H1 (cell line): ENCODE data around the gene EFCAB6. TPM values are rescaled to one million over a fixed set of nuclear protein-coding genes. Genes with fewer than 3 reads are reported as not detected.

ENCODE experiments used
- CTCF ChIA-PET: fragments of 300-600 bp; sonication (Branson Sonifier 250); formaldehyde crosslinking; loops from one replicate; lab custom pipeline; 2021; ENCODE audit not compliant: partially characterized antibody; lab: Charles Lee
- POLR2A ChIA-PET: fragments of 300-600 bp; sonication (Branson Sonifier 250); formaldehyde crosslinking; loops from one replicate; lab custom pipeline; 2021; ENCODE audit warnings: inconsistent platforms; ENCODE audit not compliant: partially characterized antibody; lab: Charles Lee
- DNase-seq, 2 experiments: peaks; one replicate each; pipeline versions ENCODE4 v3.0.0 to v3.0.0-alpha.2; 2010 to 2022; ENCODE audit warnings: low spot score in 2 of 2, low read depth in 1 of 2, mixed read lengths in 1 of 2
- FAIRE-seq: peaks from 2 replicates; lab custom pipeline; 2011; peaks lifted over from hg19 to GRCh38; lab: Jason Lieb, UNC
- H2AFZ ChIP-seq: 2 replicates; pipeline ENCODE4 v1.8.1; 2012; ENCODE audit warnings: low read length, inconsistent platforms
- H2AK5ac ChIP-seq: 2 replicates; pipeline ENCODE4 v1.6.1; 2013; ENCODE audit warnings: low read depth, low read length
- H2BK120ac ChIP-seq: replicated peaks from 2 replicates; pipeline ENCODE3; 2013; ENCODE audit warnings: low read depth, low read length, inconsistent platforms
- H2BK12ac ChIP-seq: 2 replicates; pipeline ENCODE4 v1.6.1; 2013; ENCODE audit warnings: low read depth, low read length
- H2BK15ac ChIP-seq: 2 replicates; pipeline ENCODE4 v1.6.1; 2013; ENCODE audit warnings: low read length
- H2BK20ac ChIP-seq: 2 replicates; pipeline ENCODE4 v1.6.1; 2013; ENCODE audit warnings: low read length
- H2BK5ac ChIP-seq: 2 replicates; pipeline ENCODE4 v1.6.1; 2013; ENCODE audit warnings: low read depth, low read length
- H3K14ac ChIP-seq: 2 replicates; pipeline ENCODE4 v1.6.1; 2013; ENCODE audit warnings: inconsistent platforms; ENCODE audit not compliant: insufficient read length
- H3K18ac ChIP-seq: 2 replicates; pipeline ENCODE4 v1.6.1; 2013; ENCODE audit warnings: low read length; ENCODE audit errors: extremely low read depth
- H3K23ac ChIP-seq: 2 replicates; pipeline ENCODE4 v1.6.1; 2013; ENCODE audit warnings: inconsistent platforms; ENCODE audit not compliant: insufficient read length
- H3K23me2 ChIP-seq: 2 replicates; pipeline ENCODE4 v1.6.1; 2013; ENCODE audit warnings: low read depth, low read length
- H3K27ac ChIP-seq: 2 replicates; pipeline ENCODE4 v1.6.1; 2011; ENCODE audit warnings: low read depth, low read length, inconsistent platforms
- H3K27me3 ChIP-seq, 4 experiments: replicated peaks in 1 of 4; 1 replicate in 1 of 4; 2 replicates in 3 of 4; pipeline versions ENCODE4 v1.6.1 to v1.8.1; 2011 to 2013; ENCODE audit warnings: low read length in 3 of 4, mild to moderate bottlenecking in 3 of 4, inconsistent platforms in 2 of 4, mixed read lengths in 2 of 4, moderate library complexity in 1 of 4; ENCODE audit not compliant: control insufficient read depth in 3 of 4, insufficient read depth in 3 of 4; ENCODE audit errors: extremely low read depth in 1 of 4
- H3K36me3 ChIP-seq, 4 experiments: 2 replicates each; pipeline versions ENCODE4 v1.6.1 to v1.8.1; 2011 to 2013; ENCODE audit warnings: mild to moderate bottlenecking in 4 of 4, low read length in 3 of 4, moderate library complexity in 2 of 4, control low read depth in 1 of 4, inconsistent platforms in 1 of 4; ENCODE audit not compliant: insufficient read depth in 4 of 4, control insufficient read depth in 2 of 4
- H3K4ac ChIP-seq: replicated peaks from 2 replicates; pipeline ENCODE3; 2013; ENCODE audit warnings: low read length, low read depth, mixed read lengths, inconsistent platforms; ENCODE audit not compliant: insufficient read length
- H3K4me1 ChIP-seq, 4 experiments: replicated peaks in 1 of 4; 1 replicate in 1 of 4; 2 replicates in 3 of 4; pipeline versions ENCODE4 v1.6.1 to v1.8.1; 2011 to 2013; ENCODE audit warnings: low read length in 3 of 4, inconsistent platforms in 2 of 4, mixed read lengths in 1 of 4; ENCODE audit not compliant: insufficient read depth in 4 of 4, control insufficient read depth in 3 of 4
- H3K4me2 ChIP-seq, 2 experiments: 2 replicates each; pipeline versions ENCODE4 v1.6.1 to v1.8.1; 2011 to 2013; ENCODE audit warnings: low read depth in 2 of 2, low read length in 2 of 2, control low read depth in 1 of 2, inconsistent platforms in 1 of 2, mild to moderate bottlenecking in 1 of 2; ENCODE audit not compliant: insufficient read depth in 1 of 2
- H3K4me3 ChIP-seq, 4 experiments: fragments of 200-600, 300-600 bp in 1 of 4; sonication (generic), shearing (Covaris generic), sonication (Bioruptor Twin) in 1 of 4; 2 replicates each; pipeline versions ENCODE4 v1.5.1 to v1.8.1; 2011 to 2016; ENCODE audit warnings: low read length in 4 of 4, low read depth in 3 of 4, control low read depth in 2 of 4, inconsistent platforms in 2 of 4, mild to moderate bottlenecking in 2 of 4, mixed read lengths in 1 of 4, moderate library complexity in 1 of 4; ENCODE audit not compliant: insufficient read depth in 2 of 4; ENCODE audit errors: extremely low read depth in 1 of 4
- H3K56ac ChIP-seq: replicated peaks from 2 replicates; pipeline ENCODE3; 2013; ENCODE audit warnings: low read depth, mild to moderate bottlenecking, mixed read lengths, low read length, inconsistent platforms; ENCODE audit not compliant: insufficient read length
- H3K79me1 ChIP-seq: 2 replicates; pipeline ENCODE4 v1.6.1; 2013; ENCODE audit warnings: low read depth, low read length, control low read depth
- H3K79me2 ChIP-seq, 2 experiments: 2 replicates each; pipeline versions ENCODE4 v1.6.1 to v1.8.1; 2012 to 2013; ENCODE audit warnings: low read length in 2 of 2, mild to moderate bottlenecking in 2 of 2, inconsistent platforms in 1 of 2; ENCODE audit not compliant: insufficient read depth in 2 of 2, control insufficient read depth in 1 of 2
- H3K9ac ChIP-seq, 4 experiments: replicated peaks in 1 of 4; 1 replicate in 1 of 4; 2 replicates in 3 of 4; pipeline versions ENCODE4 v1.6.1 to v1.8.1; 2011 to 2013; ENCODE audit warnings: low read depth in 3 of 4, low read length in 3 of 4, control low read depth in 2 of 4, mild to moderate bottlenecking in 2 of 4, moderate library complexity in 2 of 4, inconsistent platforms in 1 of 4; ENCODE audit errors: extremely low read depth in 1 of 4
- H3K9me3 ChIP-seq, 2 experiments: 2 replicates each; pipeline versions ENCODE4 v1.6.1 to v1.8.1; 2012 to 2013; ENCODE audit warnings: mild to moderate bottlenecking in 2 of 2, moderate library complexity in 2 of 2, control low read depth in 1 of 2, inconsistent platforms in 1 of 2, low read depth in 1 of 2, low read length in 1 of 2, mixed read lengths in 1 of 2; ENCODE audit not compliant: insufficient read depth in 2 of 2
- H4K20me1 ChIP-seq, 2 experiments: replicated peaks in 1 of 2; 2 replicates each; pipeline versions ENCODE3 to v1.8.1; 2011 to 2013; ENCODE audit warnings: inconsistent platforms in 2 of 2, low read length in 2 of 2, mild to moderate bottlenecking in 1 of 2; ENCODE audit not compliant: insufficient read depth in 2 of 2, control insufficient read depth in 1 of 2
- H4K5ac ChIP-seq: 2 replicates; pipeline ENCODE4 v1.6.1; 2013; ENCODE audit warnings: low read length, low read depth, mixed read lengths, inconsistent platforms; ENCODE audit not compliant: insufficient read length
- H4K8ac ChIP-seq: 2 replicates; pipeline ENCODE4 v1.8.0; 2013; ENCODE audit warnings: mild to moderate bottlenecking, moderate library complexity, low read length, inconsistent platforms; ENCODE audit not compliant: insufficient read depth; ENCODE audit errors: extremely low read depth
- H4K91ac ChIP-seq: replicated peaks from 2 replicates; pipeline ENCODE3; 2013; ENCODE audit warnings: low read length, mixed read lengths, inconsistent platforms; ENCODE audit not compliant: insufficient read length
- GTF2F1 ChIP-seq: IDR thresholded peaks from 2 replicates; pipeline ENCODE4 v1.6.1; 2012; ENCODE audit warnings: low read depth, low read length, improper control_type of control experiment, borderline replicate concordance
- HDAC2 ChIP-seq, 2 experiments: fragments of 300-600 bp in 1 of 2; sonication (generic) in 1 of 2; IDR thresholded peaks; 2 replicates each; pipeline ENCODE4 v1.6.1; 2011 to 2012; ENCODE audit warnings: low read depth in 2 of 2, low read length in 2 of 2, mild to moderate bottlenecking in 2 of 2, moderate library complexity in 2 of 2, borderline replicate concordance in 1 of 2, inconsistent platforms in 1 of 2
- SP1 ChIP-seq: IDR thresholded peaks from 2 replicates; pipeline ENCODE4 v1.6.1; 2011; ENCODE audit warnings: low read depth, low read length
- WGBS, 2 experiments: shearing (Covaris generic) in 1 of 2; methylation state at CpG; one replicate each; pipeline versions ENCODE4 v1.1.6 to v1.1.7; 2013 to 2015; ENCODE audit warnings: low lambda C conversion rate in 2 of 2, mixed read lengths in 2 of 2, inconsistent platforms in 1 of 2, low coverage in 1 of 2, missing lambda C conversion rate in 1 of 2; ENCODE audit not compliant: insufficient replicate concordance in 2 of 2, insufficient coverage in 1 of 2, insufficient read length in 1 of 2; ENCODE audit errors: extremely low coverage in 1 of 2, missing lambda C conversion rate in 1 of 2; 5-methylcytosine and 5-hydroxymethylcytosine counted together
- polyA plus RNA-seq, 7 experiments: library from polyadenylated mRNA; depleted of rRNA in 3 of 7; stranded (reverse) in 5 of 7; unstranded in 2 of 7; fragments of >200 nt in 5 of 7; fragments of 200-250 nt in 2 of 7; gene quantifications; 1 replicate in 5 of 7; 2 replicates in 1 of 7; 4 replicates in 1 of 7; pipeline versions ENCODE4 v1.2.1 to v1.2.3, GENCODE V29; 2011 to 2013; ENCODE audit warnings: missing spikeins in 2 of 7, mixed read lengths in 2 of 7
- total RNA-seq: library from RNA; stranded (reverse); fragmentation: NEBNext Ultra II Directional; extraction: Animal tissue kit (Norgen Biotek cat#: 25700); gene quantifications from 2 replicates; pipeline ENCODE4 v1.2.1, GENCODE V29; 2021
- TF ChIP-seq, protein P1 (sequence below): IDR thresholded peaks from 2 replicates; pipeline ENCODE4 v1.6.1; 2012; ENCODE audit warnings: low read length, inconsistent platforms

EFCAB6 gene
- total and polyA plus RNA-seq, 2 of the 8 experiments (the other 6 are each of a cell fraction or from before 2014, with no cell fraction given): 0.32 to 1.7 TPM

- no peak overlapping the region for H3K23ac ChIP-seq
- FAIRE-seq: no peak
- H2BK15ac ChIP-seq: no peak overlapping the region
- DNase-seq: no peak
- ChIA-PET CTCF (interaction anchor here (0.8 to 1.7 kb wide), 5 partner anchors 9 to 253 kb away, joined by 3 to 8 read pairs (median 4); no protein-coding TSS in a partner anchor), POLR2A (no interaction called here)
- no peaks in the 10 kb centered on the region for H4K20me1 ChIP-seq
- no peak overlapping the region for H4K5ac ChIP-seq
- no peak overlapping the region for H3K4me3 ChIP-seq
- H2BK12ac ChIP-seq: no peak overlapping the region
- no peaks in the 10 kb centered on the region for H3K79me1 ChIP-seq
- no peaks in the 10 kb centered on the region; a peak in 1 of 7 replicates for H3K4me1 ChIP-seq
- H3K36me3 ChIP-seq: no peaks in the 10 kb centered on the region
- no peak overlapping the region for H4K8ac ChIP-seq
- H3K9ac ChIP-seq: no peak overlapping the region
- no peak overlapping the region for H3K27ac ChIP-seq
- no peak overlapping the region for H3K4me2 ChIP-seq
- WGBS, 2 experiments: 87% methylated on average over 7 of the region's 12 CpGs; no CpG with 5 or more reads in 1 of the 2 experiments
- no peak overlapping the region for H2BK20ac ChIP-seq
- H3K56ac ChIP-seq: no peak overlapping the region
- no peaks in the 10 kb centered on the region for H3K79me2 ChIP-seq
- H2BK120ac ChIP-seq: no peak overlapping the region
- H2AK5ac ChIP-seq: no peak overlapping the region
- no peaks in the 10 kb centered on the region for H3K9me3 ChIP-seq
- no peaks in the 10 kb centered on the region for H3K27me3 ChIP-seq
- H3K23me2 ChIP-seq: no peaks in the 10 kb centered on the region
- no peak overlapping the region for H2AFZ ChIP-seq
- no peak overlapping the region for H3K14ac ChIP-seq
- H3K4ac ChIP-seq: no peak overlapping the region
- H2BK5ac ChIP-seq: no peak overlapping the region
- TF ChIP-seq, protein P1, sequence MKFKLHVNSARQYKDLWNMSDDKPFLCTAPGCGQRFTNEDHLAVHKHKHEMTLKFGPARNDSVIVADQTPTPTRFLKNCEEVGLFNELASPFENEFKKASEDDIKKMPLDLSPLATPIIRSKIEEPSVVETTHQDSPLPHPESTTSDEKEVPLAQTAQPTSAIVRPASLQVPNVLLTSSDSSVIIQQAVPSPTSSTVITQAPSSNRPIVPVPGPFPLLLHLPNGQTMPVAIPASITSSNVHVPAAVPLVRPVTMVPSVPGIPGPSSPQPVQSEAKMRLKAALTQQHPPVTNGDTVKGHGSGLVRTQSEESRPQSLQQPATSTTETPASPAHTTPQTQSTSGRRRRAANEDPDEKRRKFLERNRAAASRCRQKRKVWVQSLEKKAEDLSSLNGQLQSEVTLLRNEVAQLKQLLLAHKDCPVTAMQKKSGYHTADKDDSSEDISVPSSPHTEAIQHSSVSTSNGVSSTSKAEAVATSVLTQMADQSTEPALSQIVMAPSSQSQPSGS: no peak
- TF ChIP-seq HDAC2 (IDR thresholded peaks at IDR 0.05; ENCODE audit: borderline replicate concordance in 1 of 2, low read depth in 2 of 2, low read length in 2 of 2) (no peak), SP1 (no peak), GTF2F1 (no peak)
- no peak overlapping the region for H4K91ac ChIP-seq
- H3K18ac ChIP-seq: no peak overlapping the region
Measured at GRCh38 chr22:43543522-43544288, 268.4 kb downstream of the EFCAB6 start.
